Inferior parietal cortex (tissue), 1 donor: Measurements from ENCODE around the gene RHBDL1.

Experiments used
- DNase-seq: peaks from one replicate; pipeline ENCODE4 v3.0.0-alpha.2; 2016; ENCODE audit errors: extremely low spot score

Gene RHBDL1

DNA sequence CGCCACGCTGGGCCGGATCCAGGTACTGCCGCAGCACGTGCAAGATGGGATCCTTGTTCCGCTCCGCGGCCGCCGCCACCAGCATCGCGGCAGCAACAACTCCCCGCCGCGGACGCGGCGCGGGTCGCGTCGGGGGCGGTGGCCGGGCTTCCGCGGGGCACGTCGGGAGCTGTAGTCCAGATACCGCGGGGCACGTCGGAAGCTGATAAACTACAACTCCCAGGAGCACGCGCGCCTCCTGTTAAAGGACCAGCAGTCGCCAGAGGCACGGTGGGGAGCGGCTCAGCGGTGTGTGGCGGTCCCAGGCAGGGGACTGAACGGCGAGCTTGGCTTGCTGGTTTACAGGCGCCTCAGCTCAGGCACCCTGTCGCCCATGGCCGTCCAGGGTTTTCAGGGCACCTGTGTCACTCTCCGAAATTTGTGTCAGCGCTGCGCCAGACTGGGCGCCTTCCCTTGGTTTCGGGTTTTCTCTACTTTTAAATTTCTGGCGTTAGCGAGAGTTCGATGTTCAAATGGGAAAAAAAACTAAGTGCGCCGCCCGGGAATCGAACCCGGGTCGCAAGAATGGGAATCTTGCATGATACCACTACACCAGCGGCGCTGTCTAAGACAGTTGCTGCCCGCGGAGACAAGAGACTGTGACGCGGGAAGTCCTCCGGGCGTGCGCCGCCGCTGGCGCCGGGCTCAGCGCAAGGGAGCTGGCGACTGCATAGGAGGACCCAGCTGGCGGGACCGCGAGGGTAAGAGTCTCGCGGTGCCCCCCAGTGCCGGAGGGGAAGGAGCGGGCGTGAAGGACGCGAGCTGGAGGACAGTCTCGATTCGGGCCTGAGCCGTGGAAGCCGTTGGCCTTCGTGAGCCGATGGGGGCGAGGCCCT is 39.0 kb upstream of the RHBDL1 start, which contains the start of gene METTL26:
Gene METTL26 (minus strand): TSS at position 100 of the 875 bp plus-strand sequence. CDS start 15 bp downstream, at position 85.
- DNase-seq, result peak; percentile 98

DNA sequence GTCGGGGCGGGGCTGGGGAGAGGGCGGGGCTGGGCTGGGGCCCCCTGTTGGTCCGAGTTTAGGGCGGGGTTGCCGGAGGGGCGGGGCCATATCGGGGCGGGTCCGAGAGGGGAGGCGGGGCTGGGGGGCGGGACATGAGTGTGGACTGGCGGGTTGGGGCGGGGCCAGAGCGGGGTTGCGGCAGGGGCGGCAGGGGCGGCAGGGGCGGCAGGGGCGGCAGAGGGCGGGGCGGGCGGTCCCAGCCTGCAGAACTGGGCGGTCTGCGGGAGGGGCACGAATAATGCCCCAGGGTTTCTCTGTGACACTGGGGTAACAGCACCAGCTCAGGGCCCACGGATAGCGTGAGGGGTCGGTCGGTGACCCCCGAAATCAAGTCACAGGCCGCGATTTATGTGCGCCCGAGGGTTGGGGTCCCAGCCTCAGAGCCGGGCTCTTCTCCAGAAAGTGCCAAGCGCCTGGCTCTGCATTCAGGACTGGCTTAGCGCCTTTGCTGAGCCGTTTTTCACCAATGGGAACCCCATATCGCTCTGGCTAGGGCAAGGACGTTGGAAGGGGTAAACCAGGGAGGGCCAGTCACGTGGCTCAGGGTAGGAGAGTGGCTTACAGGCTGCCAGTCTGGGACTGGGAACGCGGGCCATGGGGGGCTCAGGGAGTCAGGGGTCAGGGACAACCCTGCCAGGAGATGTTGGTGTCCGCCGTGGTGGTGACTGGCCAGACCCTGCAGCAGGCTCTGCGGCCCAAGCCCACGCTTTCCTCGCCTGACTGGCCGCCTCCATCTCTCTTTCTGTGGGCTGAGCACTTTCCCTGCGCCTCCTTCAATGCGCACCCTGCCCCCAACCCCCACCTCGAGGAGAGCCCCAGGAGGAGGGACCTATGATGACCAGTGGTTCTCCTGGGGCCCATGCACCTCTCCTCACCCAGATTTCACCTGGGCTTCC is 38.1 kb upstream of the RHBDL1 start:
- no peak for DNase-seq

DNA sequence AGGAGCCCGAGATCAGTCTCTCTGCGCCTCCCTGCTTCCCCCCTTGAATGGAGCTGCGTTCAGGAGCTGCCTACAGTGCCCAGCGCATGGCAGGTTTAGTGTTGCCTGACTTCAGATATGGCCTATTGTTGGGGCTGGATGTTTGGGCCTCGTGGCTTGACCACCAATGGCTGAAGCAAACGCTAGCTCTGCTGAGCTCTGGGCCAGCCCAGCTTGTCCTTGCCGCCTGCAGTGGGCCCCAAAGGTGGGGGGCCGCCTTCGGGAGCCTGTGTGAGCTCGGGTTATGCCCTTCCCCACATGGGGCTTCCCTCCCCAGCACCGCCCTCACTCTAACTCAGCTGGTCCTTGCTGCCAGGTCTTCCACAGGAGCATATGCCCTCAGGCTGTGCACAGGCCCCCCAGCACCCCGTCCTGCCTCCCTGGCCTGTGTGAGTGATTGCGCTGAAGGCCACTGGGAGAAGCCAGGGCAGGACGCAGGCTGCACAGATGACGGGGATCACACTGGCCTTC is 37.4 kb upstream of the RHBDL1 start:
- DNase-seq, result no peak

DNA sequence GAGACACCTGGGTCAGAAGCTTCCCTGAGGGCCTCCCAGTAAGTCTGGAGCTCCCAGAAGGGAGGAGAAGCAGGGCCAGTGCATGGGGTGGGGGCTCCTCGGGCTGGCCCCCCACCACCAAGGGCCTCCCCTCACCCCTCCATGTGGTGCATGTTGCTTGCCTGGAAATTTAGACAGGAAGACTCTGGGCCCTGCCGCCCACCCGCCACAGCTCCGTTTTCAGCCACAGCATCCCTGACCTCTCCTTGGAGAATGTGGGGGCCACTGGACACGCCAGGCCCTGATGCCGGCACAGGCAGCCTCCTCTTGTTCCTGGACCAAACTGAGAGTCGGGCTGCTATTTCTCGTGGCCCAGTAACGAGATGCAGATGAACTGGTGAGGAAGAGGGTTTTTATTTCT is 36.6 kb upstream of the RHBDL1 start:
- DNase-seq, result no peak

DNA sequence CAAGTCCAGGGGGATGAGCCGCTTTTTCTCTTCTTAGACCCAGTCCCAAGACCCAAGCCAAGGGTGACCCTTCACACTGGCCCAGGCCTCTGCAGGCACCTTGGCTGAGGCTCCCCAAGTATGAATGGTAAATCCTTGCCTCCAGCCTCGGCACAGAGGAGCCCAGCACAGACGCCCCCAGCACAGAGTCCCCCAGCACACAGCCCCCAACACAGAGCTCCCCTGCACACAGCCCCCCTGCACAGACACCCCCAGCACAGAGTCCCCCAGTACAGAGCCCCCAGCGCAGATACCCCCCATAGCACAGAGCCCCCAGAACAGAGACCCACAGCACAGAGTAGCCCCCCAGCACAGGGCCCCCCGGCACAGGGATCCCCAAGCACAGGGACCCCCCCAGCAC is 34.9 kb upstream of the RHBDL1 start:
- DNase-seq, result no peak

DNA sequence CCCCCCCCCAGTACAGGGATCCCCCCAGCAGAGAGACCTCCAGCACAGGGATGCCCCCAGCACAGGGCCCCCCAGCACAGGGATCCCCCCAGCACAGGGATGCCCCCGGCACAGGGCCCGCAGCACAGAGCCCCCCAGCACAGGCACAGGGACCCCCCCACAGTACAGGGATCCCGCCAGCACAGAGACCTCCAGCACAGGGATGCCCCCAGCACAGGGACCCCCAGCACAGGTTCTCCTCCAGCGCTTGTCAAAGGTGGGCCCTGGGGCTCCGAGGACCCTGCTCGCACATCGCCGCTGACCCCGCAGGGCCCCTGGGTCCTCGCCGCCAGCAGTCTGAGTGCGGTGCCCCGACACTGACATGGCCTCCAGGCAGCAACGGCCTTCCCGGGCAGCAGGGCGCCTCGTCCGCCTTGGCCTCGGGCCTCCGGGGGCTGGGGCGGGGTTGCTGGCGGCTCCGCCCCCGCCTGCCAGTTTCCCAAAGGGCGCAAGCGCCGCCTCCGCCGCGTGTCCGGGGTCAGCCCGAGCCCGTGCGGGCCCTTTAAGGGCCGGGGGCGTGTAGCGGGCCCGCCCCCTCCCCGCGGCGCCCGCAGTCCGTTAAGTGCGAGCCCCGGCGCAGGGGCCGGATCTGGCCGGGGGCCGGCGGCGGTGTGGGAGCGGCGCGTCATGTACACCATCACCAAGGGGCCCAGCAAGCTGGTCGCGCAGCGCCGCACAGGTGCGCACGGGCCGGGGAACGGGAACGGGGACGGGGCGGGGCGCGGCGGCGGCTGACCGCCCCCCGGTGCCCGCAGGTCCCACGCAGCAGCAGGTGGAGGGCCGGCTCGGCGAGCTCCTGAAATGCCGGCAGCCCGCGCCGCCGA is 33.9 kb upstream of the RHBDL1 start, which contains the start of gene MCRIP2:
Gene MCRIP2 (plus strand): TSS at position 503 of the 863 bp plus-strand sequence. CDS start 164 bp downstream, at position 667.
- no peak for DNase-seq

DNA sequence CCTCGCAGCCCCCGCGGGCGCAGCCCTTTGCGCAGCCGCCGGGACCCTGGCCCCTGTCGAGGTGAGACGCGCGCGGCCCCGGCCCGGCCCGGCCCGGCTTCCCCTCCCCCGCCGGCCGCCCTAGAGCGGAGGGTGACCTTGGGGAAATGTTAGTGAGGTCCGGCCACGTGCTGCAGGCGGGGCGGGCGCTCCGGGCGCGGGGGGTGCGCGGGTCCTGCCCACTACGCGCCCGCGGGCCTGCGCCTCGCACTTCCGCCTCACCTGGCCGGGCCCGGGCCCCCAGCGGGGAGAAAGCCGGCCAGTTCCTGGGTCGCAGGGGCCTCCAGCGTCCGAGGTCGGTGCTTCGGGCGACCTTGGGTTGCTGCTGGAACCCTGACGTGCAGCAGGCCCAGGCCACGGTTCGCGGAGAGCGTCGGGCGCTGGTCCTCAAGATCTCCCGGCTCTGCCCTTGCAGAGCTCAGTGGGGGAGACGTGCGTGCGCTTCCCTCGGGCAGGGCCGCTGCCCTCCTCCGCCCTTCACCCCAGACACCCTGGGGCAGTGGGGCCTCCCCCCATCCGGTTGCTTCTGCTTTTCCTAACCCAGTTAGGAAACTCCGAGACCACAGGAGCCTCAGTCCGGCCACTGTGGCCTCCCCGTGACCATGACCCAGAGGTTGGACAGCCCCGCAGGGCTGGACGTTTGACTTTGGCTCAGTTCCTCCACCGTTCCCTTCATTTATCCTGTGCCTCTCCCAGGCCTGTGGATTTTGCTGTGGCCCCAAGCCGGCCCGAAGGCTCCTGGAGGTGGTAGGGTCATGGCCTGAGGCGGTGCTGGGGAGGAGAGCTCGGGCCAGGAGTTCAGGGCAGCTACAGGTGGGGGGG is 33.1 kb upstream of the RHBDL1 start:
- DNase-seq, result no peak

DNA sequence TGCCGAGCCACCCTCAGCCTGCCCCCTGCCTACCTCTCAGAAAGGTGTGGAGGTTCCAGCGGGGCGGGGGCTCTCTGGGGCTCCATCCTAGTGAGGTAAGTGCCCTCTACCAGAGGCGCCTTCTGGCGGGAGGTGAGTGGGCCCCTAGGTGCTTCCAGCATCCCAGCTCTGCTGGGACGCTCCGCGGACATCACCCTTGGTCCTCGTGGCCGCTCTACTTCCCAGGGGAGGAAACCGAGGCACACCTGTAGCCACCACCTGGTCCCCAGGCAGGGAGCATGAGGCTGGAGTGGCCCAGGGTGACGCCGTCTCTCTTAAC is 32.5 kb upstream of the RHBDL1 start:
- no peak for DNase-seq

DNA sequence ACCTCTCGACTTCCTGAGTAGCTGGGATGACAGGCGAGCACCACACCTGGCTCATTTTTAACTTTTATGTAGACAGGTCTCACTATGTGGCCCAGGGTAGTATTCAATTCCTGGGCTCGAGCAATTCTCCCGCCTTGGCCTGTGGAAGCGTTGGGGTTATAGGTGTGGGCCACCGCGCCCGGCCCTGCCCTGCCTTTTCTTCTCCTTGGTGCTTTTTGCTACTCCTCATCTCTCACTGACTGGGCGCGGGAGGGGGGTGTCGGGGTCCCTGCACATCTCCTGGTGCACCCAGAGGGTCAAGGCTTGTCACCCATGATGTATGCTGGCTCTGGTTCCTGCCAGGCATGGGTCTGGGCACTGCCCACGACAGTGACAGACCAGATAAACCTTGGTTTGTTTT is 30.9 kb upstream of the RHBDL1 start:
- DNase-seq, result no peak

DNA sequence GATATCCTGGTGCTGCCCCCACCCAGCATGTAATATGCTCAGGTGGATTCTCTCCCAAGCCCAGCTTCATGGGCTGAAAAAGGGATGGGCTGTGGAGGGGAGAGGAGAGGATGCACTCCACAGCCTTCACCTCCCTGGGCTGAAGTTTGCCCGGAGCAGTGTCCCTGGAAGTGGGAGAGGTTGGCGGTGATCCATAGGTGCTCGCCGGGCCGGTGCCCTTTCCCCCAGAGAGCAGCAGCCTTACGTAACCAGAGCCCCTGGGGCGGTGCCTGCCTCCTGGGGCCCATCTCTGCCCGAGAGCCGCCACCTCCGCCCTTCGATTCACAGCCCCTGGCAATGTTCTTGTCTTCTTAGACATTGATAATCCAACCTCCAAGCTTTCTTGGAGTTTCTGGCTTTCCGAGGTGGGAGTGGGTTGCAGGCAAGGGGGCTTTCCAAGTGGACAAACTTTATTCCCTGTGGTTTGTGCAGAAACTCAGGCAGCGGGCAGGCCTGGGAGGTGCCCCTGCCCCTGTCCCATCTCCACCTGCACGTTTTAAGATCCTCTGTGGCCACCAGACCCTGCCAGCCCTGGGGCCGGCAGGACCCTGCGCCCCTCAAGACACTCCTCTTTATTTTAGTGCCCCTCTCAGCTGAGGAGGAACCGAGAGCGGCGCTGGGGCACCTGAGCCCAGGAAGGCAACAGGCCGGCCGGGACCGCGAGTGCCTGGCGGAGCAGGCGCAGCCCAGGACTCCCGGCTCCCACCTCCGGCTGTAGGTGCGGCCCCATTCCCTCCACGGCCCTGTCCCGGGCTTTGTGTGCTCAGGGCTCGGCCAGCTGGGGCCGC is 29.4 kb upstream of the RHBDL1 start:
- no peak for DNase-seq

DNA sequence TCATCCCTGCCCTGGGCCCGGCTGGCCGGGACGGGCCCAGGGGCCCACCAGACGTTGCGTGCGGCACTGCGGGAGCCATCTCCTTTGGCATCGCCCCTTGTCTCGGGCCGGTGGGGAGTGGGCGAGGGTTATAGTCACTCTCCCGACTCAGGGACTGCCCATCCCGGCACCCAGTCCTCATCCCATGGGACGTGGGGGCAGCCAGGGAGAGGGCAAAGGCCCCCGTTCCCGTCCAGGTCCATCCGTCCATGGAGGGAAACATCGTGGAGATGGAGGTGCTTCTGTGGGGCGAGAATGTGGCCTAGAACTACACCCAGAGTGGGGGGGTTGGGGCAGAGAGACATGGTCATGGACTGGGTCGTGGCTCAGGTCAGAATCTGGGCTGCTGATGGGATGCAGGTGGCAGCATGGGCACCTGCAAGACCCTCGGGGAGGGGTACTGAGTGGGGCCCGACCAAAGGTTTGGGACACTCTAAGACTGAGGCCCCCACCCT is 28.7 kb upstream of the RHBDL1 start:
- DNase-seq, result no peak

DNA sequence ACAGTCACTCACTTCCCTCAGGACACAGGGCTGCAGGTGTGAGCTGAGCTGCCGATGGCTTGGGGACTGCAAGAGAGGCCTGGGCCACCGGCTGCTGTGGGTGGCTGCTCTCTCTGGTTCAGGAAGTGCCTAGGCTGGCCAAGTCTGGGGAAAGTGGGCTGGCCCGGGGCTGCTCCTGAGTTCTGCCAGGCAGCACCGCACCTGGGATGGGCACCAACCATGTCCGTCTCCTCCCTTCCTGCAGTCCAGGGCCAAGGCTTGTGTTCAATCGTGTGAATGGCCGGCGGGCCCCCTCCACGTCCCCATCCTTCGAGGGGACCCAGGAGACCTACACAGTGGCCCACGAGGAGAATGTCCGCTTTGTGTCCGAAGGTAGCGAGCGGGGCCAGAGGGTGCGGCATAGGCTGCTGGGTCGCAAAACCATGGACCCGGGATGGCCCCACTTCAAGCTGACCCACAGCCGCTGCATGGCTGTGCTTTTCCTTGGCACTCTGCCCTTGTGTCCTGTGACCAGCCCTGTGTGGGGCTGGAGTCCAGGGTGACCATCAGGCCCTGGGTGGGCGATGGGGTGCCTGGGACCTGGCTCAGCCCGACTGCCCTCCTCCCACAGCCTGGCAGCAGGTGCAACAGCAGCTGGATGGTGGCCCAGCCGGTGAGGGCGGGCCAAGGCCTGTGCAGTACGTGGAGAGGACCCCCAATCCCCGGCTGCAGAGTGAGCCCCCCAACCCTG is 28.1 kb upstream of the RHBDL1 start:
- no peak for DNase-seq

DNA sequence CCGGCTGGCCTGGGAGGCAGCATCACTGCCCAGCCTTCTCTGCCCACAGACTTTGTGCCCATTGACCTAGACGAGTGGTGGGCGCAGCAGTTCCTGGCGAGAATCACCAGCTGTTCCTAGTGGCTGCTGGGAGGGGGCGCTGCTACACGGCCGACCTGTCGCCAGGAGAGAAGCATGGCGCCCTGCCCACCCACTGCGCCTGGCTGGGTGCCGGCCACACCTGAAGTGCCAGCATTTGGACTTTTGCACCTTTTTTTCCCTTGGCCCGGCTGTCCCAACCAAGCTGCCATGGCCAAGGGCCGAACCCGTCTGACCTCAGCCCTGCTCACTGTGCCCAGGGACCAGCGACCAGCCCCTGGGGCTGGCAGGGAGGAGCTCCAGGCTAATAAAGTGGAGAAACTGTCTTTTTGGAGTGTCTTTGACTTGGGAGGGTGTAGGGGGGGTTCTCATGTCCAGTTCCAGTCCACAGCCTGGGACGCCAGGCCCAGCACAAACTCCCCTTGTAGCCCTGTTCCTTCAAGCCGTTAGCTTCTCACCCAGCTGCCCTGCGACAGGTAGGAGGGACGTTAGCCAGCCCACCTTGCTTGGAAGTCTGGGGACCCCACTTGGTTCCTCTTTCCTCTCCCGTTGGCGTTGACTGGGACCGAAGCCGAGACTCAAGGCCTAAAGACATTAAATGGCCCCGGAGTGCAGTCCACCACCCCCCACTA is 27.2 kb upstream of the RHBDL1 start:
- DNase-seq, result no peak

DNA sequence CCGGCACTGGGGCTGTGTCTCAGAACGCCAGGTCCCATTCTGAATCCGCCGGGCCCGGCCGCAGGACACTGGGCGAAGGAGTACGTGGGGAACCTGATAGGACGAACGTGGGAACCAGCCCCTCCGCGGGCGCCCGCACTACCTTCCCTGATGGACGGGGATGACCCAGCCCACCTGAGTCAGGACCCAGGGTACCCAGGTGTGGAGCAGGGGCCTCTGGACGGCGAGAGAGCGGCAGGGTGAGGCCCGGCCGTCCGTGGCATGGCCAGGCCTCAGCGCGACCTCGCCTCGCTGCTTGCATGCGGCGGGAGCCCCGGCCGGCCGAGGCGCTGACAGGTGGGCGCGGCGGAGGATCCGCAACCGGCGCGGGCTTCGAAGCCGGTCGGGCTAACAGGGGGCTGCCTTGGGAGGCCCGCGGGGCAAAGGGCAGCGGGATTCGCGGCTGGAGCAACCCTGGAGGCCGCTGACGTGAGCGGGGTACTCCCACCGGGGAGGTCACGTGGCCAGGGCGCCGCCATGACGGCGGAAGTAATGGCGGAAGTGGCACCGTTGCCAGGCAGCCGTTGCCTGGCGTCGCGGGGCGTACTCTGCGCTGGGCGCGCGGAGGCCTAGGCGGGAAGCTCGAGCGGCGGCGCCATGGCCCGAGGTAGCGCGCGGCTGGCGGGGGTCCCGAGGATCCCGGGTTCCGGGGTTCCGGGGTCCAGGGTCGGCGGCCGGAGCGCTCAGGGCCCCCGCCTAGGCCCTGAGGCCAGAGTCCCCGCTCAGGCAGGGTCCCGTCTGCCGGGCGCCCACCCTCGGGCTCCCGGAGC is 26.5 kb upstream of the RHBDL1 start, which contains the start of gene WDR90:
Gene WDR90 (plus strand): TSS at position 585 of the 809 bp plus-strand sequence. CDS start 52 bp downstream, at position 637.
- DNase-seq, result peak; percentile 94

DNA sequence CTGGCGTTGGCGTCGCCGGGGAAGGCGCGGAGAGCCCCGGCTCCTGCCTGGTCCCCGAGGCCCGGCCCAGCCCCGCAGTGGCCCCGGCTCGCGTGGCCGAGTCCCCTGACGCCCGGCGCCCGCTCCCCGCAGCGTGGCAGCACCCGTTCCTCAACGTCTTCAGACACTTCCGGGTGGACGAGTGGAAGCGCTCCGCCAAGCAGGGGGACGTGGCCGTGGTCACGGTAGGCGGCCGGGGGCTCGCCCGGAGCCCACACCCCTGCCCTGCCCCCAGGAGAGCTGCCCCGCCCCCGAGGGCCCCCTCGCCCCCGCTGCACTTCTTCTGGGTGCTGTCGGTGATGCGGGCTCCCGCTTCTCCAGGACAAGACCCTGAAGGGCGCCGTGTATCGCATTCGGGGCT is 25.8 kb upstream of the RHBDL1 start:
- DNase-seq, result no peak

DNA sequence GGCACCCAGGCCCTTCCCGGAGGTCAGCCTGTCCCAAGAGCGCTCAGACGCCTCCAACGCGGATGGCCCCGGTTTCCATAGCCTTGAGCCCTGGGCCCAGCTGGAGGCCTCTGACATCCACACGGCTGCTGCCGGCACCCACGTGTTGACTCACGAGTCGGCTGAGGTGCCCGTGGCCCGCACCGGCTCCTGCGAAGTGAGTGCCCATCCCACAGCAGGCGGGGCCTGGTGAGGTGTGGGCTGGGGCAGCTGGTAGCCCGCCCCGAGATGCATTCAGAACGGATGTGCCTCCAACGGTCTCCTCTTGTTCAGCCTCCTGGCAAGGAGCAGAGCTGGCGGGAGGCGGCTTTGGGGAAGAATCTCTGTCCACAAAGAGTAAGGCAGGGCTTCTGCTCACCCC is 23.6 kb upstream of the RHBDL1 start:
- no peak for DNase-seq
